Lower leg skin (tissue), 3 donors: ENCODE results near the gene ERC1.

Source experiments
- CTCF ChIP-seq, 3 donors: fragments of 450-650 bp; IDR thresholded peaks; one replicate each; pipeline ENCODE4 v1.5.1; 2016; ENCODE audit warnings: antibody characterized with exemption in 3 of 3, mild to moderate bottlenecking in 3 of 3, moderate library complexity in 2 of 3
- POLR2A ChIP-seq, 2 donors: fragments of 450-650 bp; IDR thresholded peaks; one replicate each; pipeline ENCODE4 v1.6.1; 2016 to 2017; ENCODE audit warnings: antibody characterized with exemption in 2 of 2, mild to moderate bottlenecking in 1 of 2, moderate library complexity in 1 of 2

- TF ChIP-seq POLR2A (IDR thresholded peaks at IDR 0.05) (no peak), CTCF (IDR thresholded peaks at IDR 0.05) (no peak)
Measured at GRCh38 chr12:1185460-1186182, 194.6 kb downstream of the ERC1 start.
